Glutamatergic neuron (in vitro differentiated cells): ENCODE results near the gene GLYATL1B. TPM values are rescaled to one million over a fixed set of nuclear protein-coding genes. Genes with fewer than 3 reads are reported as not detected.
A peak's percentile ranks its signal among the peaks of the same experiment; 100 is the strongest.
"Not testable (repeated sequence)": the region's sequence is repeated elsewhere in the genome, so short reads cannot be mapped to it uniquely, and the experiment has no call there.

ENCODE experiments used
- DNase-seq: peaks from one replicate; pipeline ENCODE4 v3.0.0; 2022
- H3K27ac Mint-ChIP-seq: one replicate; pipeline ENCODE4 v1.8.0; 2020; ENCODE audit warnings: mild to moderate bottlenecking, mixed read lengths, inconsistent platforms; ENCODE audit not compliant: unreplicated experiment
- H3K27me3 Mint-ChIP-seq: one replicate; pipeline ENCODE4 v1.8.0; 2020; ENCODE audit warnings: mild to moderate bottlenecking, moderate library complexity, mixed read lengths, inconsistent platforms; ENCODE audit not compliant: unreplicated experiment
- H3K36me3 Mint-ChIP-seq: one replicate; pipeline ENCODE4 v1.8.0; 2020; ENCODE audit warnings: mild to moderate bottlenecking, mixed read lengths, inconsistent platforms; ENCODE audit not compliant: unreplicated experiment
- H3K4me1 Mint-ChIP-seq: one replicate; pipeline ENCODE4 v1.8.0; 2020; ENCODE audit warnings: mild to moderate bottlenecking, low read depth, mixed read lengths, inconsistent platforms; ENCODE audit not compliant: unreplicated experiment
- H3K4me3 Mint-ChIP-seq: one replicate; pipeline ENCODE4 v1.8.0; 2020; ENCODE audit warnings: mild to moderate bottlenecking, mixed read lengths, inconsistent platforms; ENCODE audit not compliant: unreplicated experiment
- H3K9me3 Mint-ChIP-seq: one replicate; pipeline ENCODE4 v1.8.0; 2020; ENCODE audit warnings: mild to moderate bottlenecking, moderate library complexity, mixed read lengths, inconsistent platforms; ENCODE audit not compliant: unreplicated experiment
- total RNA-seq: library from RNA; stranded (reverse); fragmentation: NEBNext Ultra II Directional; extraction: Animal tissue kit (Norgen Biotek cat#: 25700); gene quantifications from one replicate; pipeline ENCODE4 v1.2.1, GENCODE V29; 2021; ENCODE audit not compliant: unreplicated experiment
- TF ChIP-seq, protein P1 (sequence below): fragments of 200-600 bp; sonication (generic); IDR thresholded peaks from one replicate; pipeline ENCODE4 v1.5.0; 2021; ENCODE audit not compliant: partially characterized antibody, unreplicated experiment

Gene GLYATL1B
- total RNA-seq, 1 donor from 2014 or later: not detected

DNA sequence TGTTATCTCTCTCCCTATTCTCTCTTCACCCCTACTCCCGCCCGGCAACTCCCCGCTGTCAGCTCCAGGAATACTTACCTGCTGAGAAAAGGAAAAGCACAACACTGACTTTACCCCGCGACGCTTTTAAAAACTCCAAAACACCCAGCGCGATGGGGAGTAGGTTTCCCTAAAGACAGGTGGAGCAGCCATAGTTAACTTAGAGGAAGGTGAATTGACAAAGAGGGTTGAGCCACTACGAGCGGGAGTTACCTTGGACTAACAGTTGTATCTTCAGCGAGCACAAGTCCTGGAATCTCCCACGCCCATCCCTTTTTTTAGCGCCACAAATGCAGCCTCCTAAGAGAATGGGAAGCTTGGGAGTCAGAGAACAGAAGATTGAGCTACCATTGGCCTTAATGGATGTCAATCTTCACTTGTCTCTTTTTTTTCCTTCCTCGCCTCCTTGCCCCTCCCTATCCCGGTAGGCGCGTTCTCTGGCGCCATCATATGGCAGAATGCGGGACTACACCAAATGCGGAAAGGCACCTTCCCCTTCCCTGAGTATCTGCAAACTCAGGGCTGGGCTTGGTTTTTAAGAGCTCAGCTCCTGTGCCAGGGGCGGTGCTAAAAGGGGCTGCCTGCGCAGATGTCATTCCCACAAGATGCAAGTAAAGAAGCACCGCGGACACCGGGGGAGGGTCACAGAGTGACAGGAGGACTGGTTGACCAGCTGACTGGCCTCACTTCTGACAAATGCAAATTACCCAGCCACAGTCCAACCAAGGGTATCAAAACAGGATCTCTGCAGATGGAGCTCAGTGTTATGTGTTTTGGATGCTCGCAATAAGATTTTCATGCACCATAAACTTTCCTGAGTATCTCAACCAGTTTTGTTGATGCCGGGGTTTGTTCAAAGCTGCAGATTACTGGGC lies 27.7 kb upstream of the GLYATL1B start:
- TF ChIP-seq, protein P1, sequence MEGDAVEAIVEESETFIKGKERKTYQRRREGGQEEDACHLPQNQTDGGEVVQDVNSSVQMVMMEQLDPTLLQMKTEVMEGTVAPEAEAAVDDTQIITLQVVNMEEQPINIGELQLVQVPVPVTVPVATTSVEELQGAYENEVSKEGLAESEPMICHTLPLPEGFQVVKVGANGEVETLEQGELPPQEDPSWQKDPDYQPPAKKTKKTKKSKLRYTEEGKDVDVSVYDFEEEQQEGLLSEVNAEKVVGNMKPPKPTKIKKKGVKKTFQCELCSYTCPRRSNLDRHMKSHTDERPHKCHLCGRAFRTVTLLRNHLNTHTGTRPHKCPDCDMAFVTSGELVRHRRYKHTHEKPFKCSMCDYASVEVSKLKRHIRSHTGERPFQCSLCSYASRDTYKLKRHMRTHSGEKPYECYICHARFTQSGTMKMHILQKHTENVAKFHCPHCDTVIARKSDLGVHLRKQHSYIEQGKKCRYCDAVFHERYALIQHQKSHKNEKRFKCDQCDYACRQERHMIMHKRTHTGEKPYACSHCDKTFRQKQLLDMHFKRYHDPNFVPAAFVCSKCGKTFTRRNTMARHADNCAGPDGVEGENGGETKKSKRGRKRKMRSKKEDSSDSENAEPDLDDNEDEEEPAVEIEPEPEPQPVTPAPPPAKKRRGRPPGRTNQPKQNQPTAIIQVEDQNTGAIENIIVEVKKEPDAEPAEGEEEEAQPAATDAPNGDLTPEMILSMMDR: peak; percentile 85
- peak; percentile 96 for DNase-seq
- H3K4me3 Mint-ChIP-seq: peak overlapping the region; percentile 93
- not testable (repeated sequence) for H3K36me3 Mint-ChIP-seq, H3K9me3 Mint-ChIP-seq, H3K27me3 Mint-ChIP-seq, H3K27ac Mint-ChIP-seq, H3K4me1 Mint-ChIP-seq

DNA sequence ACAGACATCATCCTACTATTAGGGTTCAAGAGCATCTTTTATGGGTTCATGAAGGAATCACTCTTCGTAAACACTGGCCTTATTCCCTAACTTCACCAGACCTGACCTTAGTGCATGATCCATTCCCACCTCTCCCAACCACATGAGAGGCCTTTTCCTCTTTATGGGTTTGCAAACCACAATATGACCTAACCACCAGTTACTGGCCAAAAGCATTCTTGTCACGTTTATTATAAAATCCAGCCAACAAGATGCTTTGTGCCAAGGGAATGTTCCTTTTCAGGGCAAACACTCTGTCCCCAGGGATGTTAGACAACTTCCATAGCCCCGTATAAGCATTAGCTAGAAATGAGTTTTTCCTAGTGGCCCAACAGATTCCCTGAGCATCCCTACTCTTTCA lies 26.0 kb upstream of the GLYATL1B start:
- DNase-seq, H3K27me3 Mint-ChIP-seq, H3K36me3 Mint-ChIP-seq, H3K4me3 Mint-ChIP-seq, H3K9me3 Mint-ChIP-seq, H3K27ac Mint-ChIP-seq, H3K4me1 Mint-ChIP-seq: not testable (repeated sequence)

DNA sequence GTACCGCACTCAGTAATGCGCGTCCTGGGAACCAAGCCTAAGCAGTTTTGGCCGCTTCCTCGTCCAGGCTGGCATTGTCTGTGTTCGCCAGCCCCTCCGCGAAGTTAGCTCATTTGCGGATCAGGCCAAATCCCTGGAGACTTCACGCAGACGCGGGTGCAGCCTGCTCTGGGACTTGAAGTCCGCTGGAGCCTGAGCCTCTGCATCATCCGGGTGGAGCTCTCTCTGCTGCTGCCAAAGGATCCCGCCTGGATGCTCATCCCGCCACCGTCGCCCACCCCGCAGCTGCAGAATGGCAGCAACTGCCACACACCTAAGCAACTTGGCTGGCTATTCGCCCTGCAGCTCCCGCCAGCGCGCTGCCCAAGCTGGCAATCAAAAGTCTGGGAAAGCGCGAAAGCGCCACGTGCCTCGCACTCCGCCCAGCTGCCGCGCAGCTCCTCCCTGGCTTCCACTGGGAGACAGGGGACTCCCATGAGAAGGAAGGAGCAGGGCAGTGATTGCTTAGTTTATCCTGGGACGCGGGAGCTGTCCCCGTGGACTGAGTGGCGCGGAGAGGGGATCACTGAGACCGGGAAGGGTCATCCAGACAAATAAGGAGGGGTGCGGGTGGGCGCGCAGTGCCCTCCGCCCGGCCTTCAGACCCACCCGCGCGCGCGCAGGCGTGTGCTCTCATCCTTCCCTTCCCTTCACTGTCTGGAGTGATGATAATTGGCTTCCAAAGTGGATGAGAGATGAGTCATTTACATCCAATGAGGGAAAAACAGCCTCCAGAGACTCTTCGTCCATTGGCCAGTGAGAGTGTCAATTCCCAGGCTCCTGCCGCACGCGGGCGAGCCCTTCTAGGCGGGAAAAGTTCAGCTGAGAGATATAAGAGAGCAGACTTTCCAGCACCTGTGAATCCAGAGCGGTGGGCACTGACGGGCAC lies 23.2 kb upstream of the GLYATL1B start:
- H3K27me3 Mint-ChIP-seq: peaks cover 2% of the 10 kb centered on the region
- H3K9me3 Mint-ChIP-seq: no peaks in the 10 kb centered on the region
- H3K36me3 Mint-ChIP-seq: no peaks in the 10 kb centered on the region

DNA sequence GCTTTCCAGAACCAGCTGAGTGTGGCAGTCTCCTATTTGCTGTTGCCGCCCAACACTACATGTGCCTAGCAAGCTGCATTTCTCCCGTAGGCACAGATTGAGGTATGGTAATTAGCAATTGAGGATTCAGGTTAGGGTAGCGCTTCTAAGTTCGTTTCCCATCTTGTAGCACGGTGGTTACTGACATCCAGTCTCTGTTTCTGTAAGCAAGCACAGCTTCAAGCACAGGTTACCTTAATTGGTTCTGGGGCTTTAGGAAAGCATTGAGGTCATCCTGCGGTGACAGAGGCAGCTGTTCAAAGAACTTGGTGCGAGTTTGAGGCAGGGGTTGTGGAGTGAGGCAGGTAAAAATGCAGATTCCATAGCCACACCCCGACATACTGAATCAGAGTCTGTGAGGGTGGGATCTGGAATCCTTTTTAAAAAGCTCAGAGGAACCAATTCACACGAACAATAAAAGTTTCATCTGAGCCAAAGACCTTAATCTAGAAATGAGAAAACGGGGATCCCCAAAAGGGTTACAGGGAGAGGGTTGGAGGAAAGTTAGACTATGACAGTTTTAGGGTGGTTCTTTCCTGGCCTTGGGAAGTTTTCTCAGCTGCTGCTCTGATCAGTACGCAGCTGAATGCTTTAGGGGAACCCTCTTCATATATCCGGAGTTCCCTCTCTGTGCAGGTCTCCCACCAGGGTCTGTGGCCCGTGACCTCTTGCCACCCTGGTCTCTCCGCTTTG lies 21.9 kb upstream of the GLYATL1B start:
- H3K27ac Mint-ChIP-seq, H3K9me3 Mint-ChIP-seq, H3K27me3 Mint-ChIP-seq, H3K4me3 Mint-ChIP-seq, DNase-seq, H3K4me1 Mint-ChIP-seq, H3K36me3 Mint-ChIP-seq: not testable (repeated sequence)

More for the DNA sequence above, 23.2 kb upstream of the GLYATL1B start:
- DNase-seq: no peak
- TF ChIP-seq, protein P1: no peak
- Mint-ChIP-seq H3K4me1 (peaks cover 2% of the 10 kb centered on the region), H3K4me3 (no peak overlapping the region), H3K27ac (no peak overlapping the region)

DNA sequence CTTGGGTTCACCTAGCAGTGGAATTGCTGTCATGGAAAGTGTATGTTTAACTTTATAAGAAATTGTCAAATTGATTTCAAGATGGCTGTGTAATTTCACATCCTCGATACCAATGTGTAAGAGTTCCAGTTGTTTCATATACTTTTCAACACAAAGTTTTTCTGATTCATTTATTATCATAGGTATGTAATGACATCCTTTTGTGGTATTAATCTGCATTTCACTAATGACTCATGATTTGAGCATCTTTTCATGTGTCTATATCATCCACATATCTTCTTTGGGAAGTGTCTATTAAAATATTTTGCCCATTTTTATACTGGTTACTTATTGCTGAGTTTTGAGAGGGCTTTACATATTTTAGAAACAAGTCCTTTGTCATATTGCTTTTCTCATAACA lies 17.0 kb upstream of the GLYATL1B start:
- Mint-ChIP-seq H3K4me3 (no peak overlapping the region), H3K27me3 (peaks cover 1% of the 10 kb centered on the region), H3K27ac (no peak overlapping the region), H3K4me1 (no peaks in the 10 kb centered on the region), H3K36me3 (no peaks in the 10 kb centered on the region), H3K9me3 (no peaks in the 10 kb centered on the region)
- TF ChIP-seq, protein P1: no peak
- DNase-seq: no peak
